K562 (cell line): ENCODE measurements around the gene RIN3. TPM values are rescaled to one million over a fixed set of nuclear protein-coding genes. Genes with fewer than 3 reads are reported as not detected.

Source experiments
- ATAC-seq: fragments of 200-7000 bp; cut with Tn5 transposase; 3 replicates; pipeline ENCODE4 v1.9.1; 2020; ENCODE audit warnings: moderate library complexity
- BruUV-seq: library from RNA; stranded (reverse); fragments of 400-500 nt; replicated peaks from 2 replicates; lab custom pipeline; 2021; lab: Mats Ljungman, UMichigan
- CTCF ChIA-PET: fragments of 300-600 bp; formaldehyde crosslinking; extraction: SDS; loops from one replicate; lab custom pipeline; 2021; ENCODE audit warnings: low intra/inter-chr PET ratio; lab: Yijun Ruan, JAX
- POLR2A ChIA-PET: fragments of 300-600, 350-650 bp; sonication (Branson Sonifier 250); formaldehyde crosslinking; extraction: SDS; loops from one replicate; lab custom pipeline; 2021; ENCODE audit warnings: antibody characterized with exemption, inconsistent platforms; lab: Yijun Ruan, JAX
- DNase-seq, 4 experiments: peaks; one replicate each; pipeline versions ENCODE4 v3.0.0 to v3.0.0-alpha.2; 2011 to 2018; ENCODE audit warnings: low spot score in 3 of 4, mixed read lengths in 3 of 4; ENCODE audit errors: extremely low read depth in 1 of 4
- FAIRE-seq: peaks from 2 replicates; lab custom pipeline; 2011; peaks lifted over from hg19 to GRCh38; lab: Jason Lieb, UNC
- H2AFZ ChIP-seq: 2 replicates; pipeline ENCODE4 v1.6.0; 2011; ENCODE audit warnings: low read depth, low read length, control low read depth, inconsistent platforms
- H3K27ac ChIP-seq: fragments of 200-600 bp; 3 replicates; pipeline ENCODE4 v1.8.0; 2011; ENCODE audit warnings: low read depth, mild to moderate bottlenecking, control low read depth, inconsistent platforms, low read length, moderate library complexity, mixed read lengths; ENCODE audit errors: extremely low read depth
- H3K27me3 ChIP-seq, 2 experiments: fragments of 300-600 bp in 1 of 2; 2 replicates in 1 of 2; 3 replicates in 1 of 2; pipeline versions ENCODE4 v1.6.0 to v1.8.0; 2011; ENCODE audit warnings: inconsistent platforms in 2 of 2, low read length in 2 of 2, mild to moderate bottlenecking in 1 of 2, mixed read lengths in 1 of 2, moderate library complexity in 1 of 2; ENCODE audit not compliant: control insufficient read depth in 2 of 2, insufficient read depth in 2 of 2
- H3K36me3 ChIP-seq: fragments of 300-600 bp; 3 replicates; pipeline ENCODE4 v1.8.0; 2011; ENCODE audit warnings: mild to moderate bottlenecking, low read length, inconsistent platforms; ENCODE audit not compliant: control insufficient read depth, insufficient read depth
- H3K4me1 ChIP-seq, 2 experiments: fragments of 200-600 bp in 1 of 2; replicated peaks in 1 of 2; 2 replicates in 1 of 2; 3 replicates in 1 of 2; pipeline versions ENCODE4 v1.5.1 to v1.8.0; 2011; ENCODE audit warnings: inconsistent platforms in 2 of 2, low read length in 2 of 2, mild to moderate bottlenecking in 1 of 2, mixed read lengths in 1 of 2, moderate library complexity in 1 of 2; ENCODE audit not compliant: control insufficient read depth in 2 of 2, insufficient read depth in 2 of 2
- H3K4me2 ChIP-seq: 2 replicates; pipeline ENCODE4 v1.6.1; 2011; ENCODE audit warnings: low read length, control low read depth, inconsistent platforms, mixed read lengths; ENCODE audit not compliant: insufficient read depth
- H3K4me3 ChIP-seq: fragments of 200-600 bp; sonication (generic), shearing (Covaris generic); 2 replicates; pipeline ENCODE4 v1.5.1; 2016; ENCODE audit warnings: control low read depth, inconsistent platforms
- H3K79me2 ChIP-seq: fragments of 200-600 bp; 3 replicates; pipeline ENCODE4 v1.8.0; 2011; ENCODE audit warnings: low read length, inconsistent platforms; ENCODE audit not compliant: control insufficient read depth, insufficient read depth
- H3K9ac ChIP-seq, 2 experiments: 2 replicates each; pipeline versions ENCODE4 v1.6.0 to v1.6.1; 2011; ENCODE audit warnings: low read depth in 2 of 2, low read length in 2 of 2, control low read depth in 1 of 2, inconsistent platforms in 1 of 2, mild to moderate bottlenecking in 1 of 2, mixed read lengths in 1 of 2; ENCODE audit not compliant: insufficient read depth in 1 of 2
- H3K9me1 ChIP-seq: one replicate; pipeline ENCODE4 v1.6.0; 2011; ENCODE audit warnings: inconsistent platforms, mild to moderate bottlenecking, low read length, moderate library complexity; ENCODE audit not compliant: control insufficient read depth, insufficient read depth
- H3K9me3 ChIP-seq: replicated peaks from 2 replicates; pipeline ENCODE4 v1.5.1; 2011; ENCODE audit warnings: low read depth, low read length, inconsistent platforms; ENCODE audit not compliant: control insufficient read depth, insufficient read depth
- H4K20me1 ChIP-seq: replicated peaks from 2 replicates; pipeline ENCODE4 v1.6.1; 2011; ENCODE audit warnings: low read length, inconsistent platforms, mixed read lengths; ENCODE audit not compliant: control insufficient read depth, insufficient read depth
- AFF1 ChIP-seq, 2 experiments: fragments of 450-650 bp; IDR thresholded peaks; 2 replicates each; pipeline ENCODE4 v1.6.1; 2018; ENCODE audit warnings: mild to moderate bottlenecking in 2 of 2, low read depth in 1 of 2; ENCODE audit not compliant: partially characterized antibody in 2 of 2
- E4F1 ChIP-seq: fragments of 250-450 bp; sonication (Bioruptor Pico); IDR thresholded peaks from 2 replicates; pipeline ENCODE4 v1.5.0; 2021; ENCODE audit warnings: mild to moderate bottlenecking, borderline replicate concordance
- GABPA ChIP-seq: fragments of 200-800 bp; sonication (Bioruptor generic); conservative IDR thresholded peaks from 2 replicates; pipeline ENCODE4 v1.6.1; 2016; ENCODE audit warnings: low read depth, missing genetic modification characterization, missing compliant biosample characterization
- GTF2E2 ChIP-seq: fragments of 200-800 bp; sonication (Bioruptor generic); IDR thresholded peaks from 2 replicates; pipeline ENCODE4 v1.6.1; 2016; ENCODE audit warnings: missing genetic modification characterization, missing compliant biosample characterization
- NFE2L1 ChIP-seq: fragments of 450-650 bp; IDR thresholded peaks from 2 replicates; pipeline ENCODE4 v1.6.1; 2016; ENCODE audit warnings: missing genetic modification characterization, low read depth, mild to moderate bottlenecking, missing compliant biosample characterization, moderate library complexity, borderline replicate concordance
- PURB ChIP-seq: sonication (generic); formaldehyde crosslinking; IDR thresholded peaks from 2 replicates; pipeline ENCODE4 v1.9.0; 2021; ENCODE audit warnings: low read depth, mild to moderate bottlenecking, missing genetic modification reagents
- RUNX1 ChIP-seq: sonication (generic); IDR thresholded peaks from 2 replicates; pipeline ENCODE4 v1.6.1; 2016; ENCODE audit warnings: antibody characterized with exemption, low read depth
- SAFB ChIP-seq: fragments of 200-400 bp; formaldehyde crosslinking; IDR thresholded peaks from 2 replicates; pipeline ENCODE4 v1.6.1; 2017; ENCODE audit warnings: low read depth, low read length, borderline replicate concordance
- SP1 ChIP-seq: sonication (generic); formaldehyde crosslinking; IDR thresholded peaks from 2 replicates; pipeline ENCODE4 v1.8.1; 2022; ENCODE audit warnings: mild to moderate bottlenecking, missing genetic modification reagents
- TARDBP ChIP-seq: fragments of 450-650 bp; IDR thresholded peaks from 2 replicates; pipeline ENCODE4 v1.6.1; 2016
- ZFP91 ChIP-seq: sonication (generic); formaldehyde crosslinking; IDR thresholded peaks from 2 replicates; pipeline ENCODE4 v1.8.0; 2022; ENCODE audit warnings: mild to moderate bottlenecking, missing genetic modification reagents
- ZNF282 ChIP-seq: sonication (generic); formaldehyde crosslinking; IDR thresholded peaks from 2 replicates; pipeline ENCODE4 v1.8.1; 2023; ENCODE audit warnings: missing genetic modification reagents
- WGBS: fragments of 100-300 bp; shearing (Covaris generic); methylation state at CpG from one replicate; pipeline ENCODE4 v1.1.6; 2016; ENCODE audit warnings: low coverage, mixed read lengths; ENCODE audit not compliant: insufficient coverage; ENCODE audit errors: missing lambda C conversion rate; 5-methylcytosine and 5-hydroxymethylcytosine counted together
- in situ Hi-C: fragments of 300-500 bp; cut with MboI; formaldehyde crosslinking; loops from 4 replicates; pipeline ENCODE4 v1.15.0; 2018; ENCODE audit warnings: inconsistent platforms, mixed read lengths
- intact Hi-C: fragments of 100-400 bp; cut with micrococcal nuclease; formaldehyde crosslinking; loops from 2 replicates; pipeline ENCODE4 v1.14.2; 2022
- polyA plus RNA-seq, 8 experiments: library from polyadenylated mRNA; depleted of rRNA in 4 of 8; stranded (reverse) in 5 of 8; unstranded in 3 of 8; fragments of >200 nt; fragmentation: Nextera tagmentation in 2 of 8; fragmentation: Illumina TruSeq in 1 of 8; extraction: Ambion mirVana in 2 of 8; extraction: Trizol in 1 of 8; gene quantifications; 2 replicates each; pipeline versions ENCODE4 v1.2.1 to v1.2.3, GENCODE V29; 2011 to 2014; ENCODE audit warnings: inconsistent platforms in 1 of 8, missing spikeins in 1 of 8
- total RNA-seq, 7 experiments: library from RNA; depleted of rRNA in 6 of 7; stranded (reverse); fragments of >200 nt in 6 of 7; fragmentation: Illumina TruSeq in 2 of 7; extraction: Trizol in 2 of 7; gene quantifications; 2 replicates each; pipeline versions ENCODE4 v1.2.1 to v1.2.3, GENCODE V29; 2011 to 2021; ENCODE audit warnings: low replicate concordance in 1 of 7

RIN3 gene
- total and polyA plus RNA-seq, 9 of the 15 experiments (the other 6 are each of a cell fraction or from before 2014, with no cell fraction given) = 0.01 to 0.49 (median 0.08) TPM; not detected in 5

GRCh38 chr14:92635031-92635430 is 121.5 kb downstream of the RIN3 start (continued):
- TF ChIP-seq ZFP91 (CRISPR knock-in tag) = no peak
- TF ChIP-seq, all 486 proteins: peak for 0

GRCh38 chr14:92635896-92636295 is 122.3 kb downstream of the RIN3 start:
- Histone ChIP-seq H3K4me3 (no peak overlapping the region), H3K9me1 (no peaks in the 10 kb centered on the region), H3K4me1 (no peaks in the 10 kb centered on the region), H3K27me3 (peaks cover 0 to 13% of the 10 kb centered on the region in 2 experiments; a peak in 2 of 5 replicates), H2AFZ (no peak overlapping the region), H3K79me2 (no peaks in the 10 kb centered on the region), H3K27ac (no peak overlapping the region), H3K9me3 (no peaks in the 10 kb centered on the region), H3K36me3 (no peaks in the 10 kb centered on the region), H4K20me1 (no peaks in the 10 kb centered on the region), H3K4me2 (no peak overlapping the region), H3K9ac (no peak overlapping the region)
- FAIRE-seq (no peak), ATAC-seq (no peak), DNase-seq (no peak)
- ChIA-PET CTCF (no interaction called here), POLR2A (no interaction called here)
- intact Hi-C loops (no loop called here), in situ Hi-C loops (no loop called here)
- WGBS = 0% methylated on average over 4 of the region's 4 CpGs
- no TSS peak for BruUV-seq
- TF ChIP-seq NFE2L1 (tag) = no peak
- TF ChIP-seq AFF1 (IDR thresholded peaks at IDR 0.05; ENCODE audit: low read depth in 1 of 2, partially characterized antibody in 2 of 2) = no peak
- TF ChIP-seq SAFB = no peak
- no peak for TF ChIP-seq E4F1
- TF ChIP-seq GABPA (tag) = no peak
- TF ChIP-seq RUNX1 = no peak
- no peak for TF ChIP-seq ZNF282 (CRISPR knock-in tag)
- no peak for TF ChIP-seq TARDBP
- no peak for TF ChIP-seq PURB
- no peak for TF ChIP-seq GTF2E2 (tag)
- TF ChIP-seq SP1 (CRISPR knock-in tag) = no peak
